Measurements from ENCODE around the gene FHIT. TPM values are rescaled to one million over a fixed set of nuclear protein-coding genes. Genes with fewer than 3 reads are reported as not detected.

FHIT gene
- total RNA-seq, 2 donors from 2014 or later: 6.8 to 12.3 TPM

- 91 to 98% methylated on average over 4 to 6 of the region's 6 CpGs for WGBS, 2 experiments (ENCODE audit: insufficient coverage in 1 of 2, insufficient read length in 1 of 2)
Observed at GRCh38 chr3:60126511-60127304, 1124.5 kb downstream of the FHIT start.

GRCh38 chr3:60125686-60126085 is 1125.6 kb downstream of the FHIT start:
- H3K36me3 ChIP-seq (ENCODE audit: control insufficient read depth, insufficient read depth, low read length): no peaks in the 10 kb centered on the region
- H3K4me1 Mint-ChIP-seq: peaks cover 4% of the 10 kb centered on the region
- no peaks in the 10 kb centered on the region for H3K4me1 ChIP-seq (ENCODE audit: control insufficient read depth, insufficient read depth, low read length)
- TF ChIP-seq CTCF (conservative IDR thresholded peaks at IDR 0.05): no peak
- DNase-seq: no peak
- no peak overlapping the region for H3K4me3 Mint-ChIP-seq
- WGBS, 2 experiments (ENCODE audit: insufficient coverage in 1 of 2, insufficient read length in 1 of 2): 90 to 92% methylated on average over 3 of the region's 3 CpGs
- H3K27ac Mint-ChIP-seq: no peak overlapping the region
- no peaks in the 10 kb centered on the region for H3K36me3 Mint-ChIP-seq (ENCODE audit: low read depth)
- no peaks in the 10 kb centered on the region for H3K9me3 Mint-ChIP-seq
- no peak overlapping the region for H3K4me3 ChIP-seq (ENCODE audit: low read length)
- no peaks in the 10 kb centered on the region for H3K27me3 ChIP-seq (ENCODE audit: control insufficient read depth, insufficient read depth, low read length, poor library complexity, severe bottlenecking)
- H3K27ac ChIP-seq (ENCODE audit: low read depth, low read length): no peak overlapping the region
- H3K9me3 ChIP-seq (ENCODE audit: control insufficient read depth, low read length): no peaks in the 10 kb centered on the region
- H3K9ac ChIP-seq (ENCODE audit: extremely low read depth, low read length, poor library complexity, severe bottlenecking): no peak overlapping the region
- H3K27me3 Mint-ChIP-seq (ENCODE audit: insufficient read depth): no peaks in the 10 kb centered on the region

More at GRCh38 chr3:60126511-60127304, 1124.5 kb downstream of the FHIT start:
- H3K27ac Mint-ChIP-seq: no peak overlapping the region
- no peaks in the 10 kb centered on the region for H3K36me3 Mint-ChIP-seq (ENCODE audit: low read depth)
- Histone ChIP-seq H3K36me3 (ENCODE audit: control insufficient read depth, insufficient read depth, low read length) (no peaks in the 10 kb centered on the region), H3K9ac (ENCODE audit: extremely low read depth, low read length, poor library complexity, severe bottlenecking) (no peak overlapping the region), H3K9me3 (ENCODE audit: control insufficient read depth, low read length) (no peaks in the 10 kb centered on the region), H3K27me3 (ENCODE audit: control insufficient read depth, insufficient read depth, low read length, poor library complexity, severe bottlenecking) (no peaks in the 10 kb centered on the region), H3K27ac (ENCODE audit: low read depth, low read length) (no peak overlapping the region), H3K4me3 (ENCODE audit: low read length) (no peak overlapping the region), H3K4me1 (ENCODE audit: control insufficient read depth, insufficient read depth, low read length) (no peaks in the 10 kb centered on the region)
- peaks cover 8% of the 10 kb centered on the region for H3K4me1 Mint-ChIP-seq
- H3K27me3 Mint-ChIP-seq (ENCODE audit: insufficient read depth): no peaks in the 10 kb centered on the region
- no peak for TF ChIP-seq CTCF (conservative IDR thresholded peaks at IDR 0.05)
- H3K4me3 Mint-ChIP-seq: no peak overlapping the region
- no peak for DNase-seq
- H3K9me3 Mint-ChIP-seq: no peaks in the 10 kb centered on the region

- Mint-ChIP-seq H3K4me3 (no peak overlapping the region), H3K27ac (no peak overlapping the region), H3K4me1 (peaks cover 4% of the 10 kb centered on the region), H3K27me3 (ENCODE audit: insufficient read depth) (no peaks in the 10 kb centered on the region), H3K9me3 (no peaks in the 10 kb centered on the region), H3K36me3 (ENCODE audit: low read depth) (no peaks in the 10 kb centered on the region)
- no peaks in the 10 kb centered on the region for H3K9me3 ChIP-seq (ENCODE audit: control insufficient read depth, low read length)
- no peak overlapping the region for H3K27ac ChIP-seq (ENCODE audit: low read depth, low read length)
- no peak for TF ChIP-seq CTCF (conservative IDR thresholded peaks at IDR 0.05)
- H3K27me3 ChIP-seq (ENCODE audit: control insufficient read depth, insufficient read depth, low read length, poor library complexity, severe bottlenecking): no peaks in the 10 kb centered on the region
- no peaks in the 10 kb centered on the region for H3K4me1 ChIP-seq (ENCODE audit: control insufficient read depth, insufficient read depth, low read length)
- no peak for DNase-seq
- WGBS, 2 experiments (ENCODE audit: insufficient coverage in 1 of 2, insufficient read length in 1 of 2): 98% methylated on average over 3 of the region's 3 CpGs; no CpG with 5 or more reads in 1 of the 2 experiments
- H3K4me3 ChIP-seq (ENCODE audit: low read length): no peak overlapping the region
- no peaks in the 10 kb centered on the region for H3K36me3 ChIP-seq (ENCODE audit: control insufficient read depth, insufficient read depth, low read length)
- no peak overlapping the region for H3K9ac ChIP-seq (ENCODE audit: extremely low read depth, low read length, poor library complexity, severe bottlenecking)
Observed at GRCh38 chr3:60120245-60120644, 1131.0 kb downstream of the FHIT start.
